HG03354 (cell line): ENCODE results near the gene SAMD13.

ENCODE experiments used
- ATAC-seq: cut with Tn5 transposase; IDR thresholded peaks from one replicate; pipeline ENCODE4 v1.9.1; 2021; ENCODE audit warnings: mild to moderate bottlenecking; ENCODE audit not compliant: unreplicated experiment, poor library complexity, severe bottlenecking

SAMD13 gene

GRCh38 chr1:84330125-84330984, 28.8 kb downstream of the SAMD13 start:
- ATAC-seq = no peak

GRCh38 chr1:84339503-84339902, 38.0 kb downstream of the SAMD13 start:
- ATAC-seq = no peak

- no peak for ATAC-seq
These were observed 42.8 kb downstream of the SAMD13 start for GRCh38 chr1:84344286-84344685.

GRCh38 chr1:84345220-84345619, 43.7 kb downstream of the SAMD13 start:
- ATAC-seq = no peak

GRCh38 chr1:84347271-84347931, 45.9 kb downstream of the SAMD13 start:
- ATAC-seq = no peak

GRCh38 chr1:84347932-84348555, 46.5 kb downstream of the SAMD13 start:
- ATAC-seq = no peak

GRCh38 chr1:84348759-84349158, 47.3 kb downstream of the SAMD13 start:
- ATAC-seq = no peak

- ATAC-seq = no peak
These were observed 48.6 kb downstream of the SAMD13 start for GRCh38 chr1:84350104-84350503.

- no peak for ATAC-seq
These were observed 49.0 kb downstream of the SAMD13 start for GRCh38 chr1:84350550-84350949.

- no peak for ATAC-seq
These were observed 51.0 kb downstream of the SAMD13 start for GRCh38 chr1:84352298-84353106.

GRCh38 chr1:84353695-84354094, 52.2 kb downstream of the SAMD13 start:
- no peak for ATAC-seq

- ATAC-seq = no peak
These were observed 54.0 kb downstream of the SAMD13 start for GRCh38 chr1:84355556-84355955.

GRCh38 chr1:84356881-84357280, 55.4 kb downstream of the SAMD13 start:
- ATAC-seq = no peak

GRCh38 chr1:84358695-84359094, 57.2 kb downstream of the SAMD13 start:
- no peak for ATAC-seq

GRCh38 chr1:84360316-84360715, 58.8 kb downstream of the SAMD13 start:
- no peak for ATAC-seq

GRCh38 chr1:84361796-84362195, 60.3 kb downstream of the SAMD13 start:
- no peak for ATAC-seq

- ATAC-seq = no peak
These were observed 61.5 kb downstream of the SAMD13 start for GRCh38 chr1:84363019-84363418.

- no peak for ATAC-seq
These were observed 62.1 kb downstream of the SAMD13 start for GRCh38 chr1:84363622-84364021.

GRCh38 chr1:84365225-84366221, 64.0 kb downstream of the SAMD13 start:
- ATAC-seq = no peak
